ENCODE measurements around the gene CC2D1A.
A peak's percentile ranks its signal among the peaks of the same experiment; 100 is the strongest.

Gene CC2D1A

DNA sequence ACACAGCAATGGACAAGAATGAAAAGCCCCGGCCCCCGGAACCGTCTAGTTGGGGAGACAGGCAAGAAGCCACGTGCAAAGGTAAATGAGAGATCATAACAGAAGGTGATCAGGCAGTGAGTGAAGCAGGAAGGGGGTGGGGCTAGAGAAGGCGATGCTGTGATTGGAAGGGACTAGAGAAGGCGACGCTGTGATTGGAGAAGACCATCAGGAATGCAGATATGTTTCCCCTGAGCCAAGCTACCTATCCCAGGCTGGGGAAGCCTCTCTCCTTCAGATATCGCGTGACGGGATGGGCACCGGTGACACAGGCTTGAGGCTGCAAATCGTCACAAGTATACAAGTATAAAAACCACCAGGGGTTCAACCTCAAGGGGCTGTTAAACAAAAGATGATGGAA is 68.1 kb downstream of the CC2D1A start:
- DNase-seq (ENCODE audit: low read depth), result peak; percentile 95
- H3K4me3 ChIP-seq (ENCODE audit: low read length), result no peak overlapping the region
- TF ChIP-seq, protein P1, sequence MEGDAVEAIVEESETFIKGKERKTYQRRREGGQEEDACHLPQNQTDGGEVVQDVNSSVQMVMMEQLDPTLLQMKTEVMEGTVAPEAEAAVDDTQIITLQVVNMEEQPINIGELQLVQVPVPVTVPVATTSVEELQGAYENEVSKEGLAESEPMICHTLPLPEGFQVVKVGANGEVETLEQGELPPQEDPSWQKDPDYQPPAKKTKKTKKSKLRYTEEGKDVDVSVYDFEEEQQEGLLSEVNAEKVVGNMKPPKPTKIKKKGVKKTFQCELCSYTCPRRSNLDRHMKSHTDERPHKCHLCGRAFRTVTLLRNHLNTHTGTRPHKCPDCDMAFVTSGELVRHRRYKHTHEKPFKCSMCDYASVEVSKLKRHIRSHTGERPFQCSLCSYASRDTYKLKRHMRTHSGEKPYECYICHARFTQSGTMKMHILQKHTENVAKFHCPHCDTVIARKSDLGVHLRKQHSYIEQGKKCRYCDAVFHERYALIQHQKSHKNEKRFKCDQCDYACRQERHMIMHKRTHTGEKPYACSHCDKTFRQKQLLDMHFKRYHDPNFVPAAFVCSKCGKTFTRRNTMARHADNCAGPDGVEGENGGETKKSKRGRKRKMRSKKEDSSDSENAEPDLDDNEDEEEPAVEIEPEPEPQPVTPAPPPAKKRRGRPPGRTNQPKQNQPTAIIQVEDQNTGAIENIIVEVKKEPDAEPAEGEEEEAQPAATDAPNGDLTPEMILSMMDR (IDR thresholded peaks at IDR 0.05; ENCODE audit: insufficient read depth, low read depth, low read length, missing control alignments), result no peak

DNA sequence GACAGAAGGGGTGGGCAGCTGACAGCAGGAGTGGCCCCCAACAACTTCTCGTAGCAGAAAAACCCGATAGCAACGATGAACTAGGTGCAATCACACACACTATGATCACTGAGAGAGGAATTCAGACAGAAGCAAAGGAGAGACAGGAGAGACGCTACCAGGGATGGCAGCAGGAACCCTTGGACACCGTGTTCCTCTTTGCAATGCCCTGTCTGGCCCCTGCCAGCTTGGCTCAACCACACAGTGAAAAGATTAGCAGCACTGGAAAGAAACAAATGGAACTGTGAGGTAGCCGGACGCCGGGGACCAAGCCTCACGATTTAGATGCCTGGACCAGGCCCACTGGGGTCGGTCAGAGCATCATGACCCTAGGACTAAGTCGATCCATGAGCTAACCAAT is 69.9 kb downstream of the CC2D1A start:
- no peak overlapping the region for H3K4me3 ChIP-seq (ENCODE audit: low read length)
- TF ChIP-seq, protein P1 (IDR thresholded peaks at IDR 0.05; ENCODE audit: insufficient read depth, low read depth, low read length, missing control alignments), result no peak
- DNase-seq (ENCODE audit: low read depth), result no peak

- TF ChIP-seq, protein P1 (IDR thresholded peaks at IDR 0.05; ENCODE audit: insufficient read depth, low read depth, low read length, missing control alignments), result no peak
- no peak for DNase-seq (ENCODE audit: low read depth)
Observed at GRCh38 chr19:13976446-13976845, 70.4 kb downstream of the CC2D1A start.

GRCh38 chr19:13977803-13978202 is 71.8 kb downstream of the CC2D1A start:
- TF ChIP-seq, protein P1 (IDR thresholded peaks at IDR 0.05; ENCODE audit: insufficient read depth, low read depth, low read length, missing control alignments), result no peak
- no peak for DNase-seq (ENCODE audit: low read depth)
- no peak overlapping the region for H3K4me3 ChIP-seq (ENCODE audit: low read length)

More at GRCh38 chr19:13976446-13976845, 70.4 kb downstream of the CC2D1A start:
- H3K4me3 ChIP-seq (ENCODE audit: low read length), result no peak overlapping the region

- TF ChIP-seq, protein P1 (IDR thresholded peaks at IDR 0.05; ENCODE audit: insufficient read depth, low read depth, low read length, missing control alignments), result no peak
- DNase-seq (ENCODE audit: low read depth), result peak; percentile 54
- H3K4me3 ChIP-seq (ENCODE audit: low read length), result peak overlapping the region; percentile 5
Observed at GRCh38 chr19:13978351-13979243, 72.6 kb downstream of the CC2D1A start.

DNA sequence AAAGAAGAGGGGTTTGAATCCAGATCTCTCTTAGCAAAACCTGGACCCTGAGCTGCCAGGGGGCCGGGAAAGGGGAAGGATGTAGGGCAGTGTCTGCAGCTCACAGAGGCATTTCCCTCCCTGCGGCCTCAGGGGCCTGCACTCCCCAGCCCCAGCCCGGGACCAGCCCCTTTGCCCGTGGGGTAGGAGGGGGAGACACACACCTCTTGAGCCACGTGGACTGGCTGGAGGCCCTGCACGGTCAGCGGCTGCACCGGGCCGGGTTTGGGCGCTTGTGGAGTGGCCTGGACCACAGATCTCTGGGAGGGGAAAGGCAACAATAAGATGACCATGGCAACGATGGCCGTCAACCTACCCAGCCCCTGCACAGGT is 73.2 kb downstream of the CC2D1A start:
- peak overlapping the region; percentile 5 for H3K4me3 ChIP-seq (ENCODE audit: low read length)
- DNase-seq (ENCODE audit: low read depth), result no peak
- TF ChIP-seq, protein P1 (IDR thresholded peaks at IDR 0.05; ENCODE audit: insufficient read depth, low read depth, low read length, missing control alignments), result no peak

GRCh38 chr19:13979686-13980085 is 73.7 kb downstream of the CC2D1A start:
- DNase-seq (ENCODE audit: low read depth), result no peak
- TF ChIP-seq, protein P1 (IDR thresholded peaks at IDR 0.05; ENCODE audit: insufficient read depth, low read depth, low read length, missing control alignments), result no peak
- H3K4me3 ChIP-seq (ENCODE audit: low read length), result no peak overlapping the region

Data from epithelial cell of esophagus (primary cell).